Tongue (tissue), 2 donors: ENCODE results near the gene CD99L2. TPM values are rescaled to one million over a fixed set of nuclear protein-coding genes. Genes with fewer than 3 reads are reported as not detected.
A peak's percentile ranks its signal among the peaks of the same experiment; 100 is the strongest.

ENCODE experiments used
- DNase-seq: peaks from one replicate; pipeline ENCODE4 v3.0.0-alpha.2; 2015
- total RNA-seq: library from RNA; depleted of rRNA; stranded (reverse); fragments of >200 nt; gene quantifications from one replicate; pipeline ENCODE4 v1.2.3, GENCODE V29; 2014

CD99L2 gene
- total RNA-seq: 41.7 TPM

- peak; percentile 93 for DNase-seq
Measured at GRCh38 chrX:150898343-150899190, at the start of gene CD99L2. Gene CD99L2, minus strand, starts transcription at chrX:150898668. Its CDS starts 80 bp downstream, at chrX:150898588.

DNA sequence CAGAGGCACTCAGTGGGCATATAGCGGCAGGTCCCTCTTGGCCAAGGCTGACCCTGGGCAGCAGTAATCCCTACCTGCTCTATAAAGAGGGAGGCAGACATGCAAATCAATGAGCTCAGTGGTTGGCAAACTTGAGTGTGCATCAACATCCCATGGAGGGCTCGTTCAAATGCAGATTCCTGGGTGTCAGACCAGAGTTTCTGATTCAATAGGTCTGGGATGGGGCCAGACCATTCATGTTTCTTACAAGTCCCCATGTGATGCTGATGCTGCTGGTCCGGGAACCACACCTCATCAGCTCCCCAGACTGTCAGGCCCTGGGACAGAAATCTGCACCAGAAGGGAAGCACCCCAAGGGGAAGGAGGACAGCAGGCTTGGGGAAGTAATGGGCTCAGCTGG, 45.8 kb upstream of the CD99L2 start:
- DNase-seq: no peak

DNA sequence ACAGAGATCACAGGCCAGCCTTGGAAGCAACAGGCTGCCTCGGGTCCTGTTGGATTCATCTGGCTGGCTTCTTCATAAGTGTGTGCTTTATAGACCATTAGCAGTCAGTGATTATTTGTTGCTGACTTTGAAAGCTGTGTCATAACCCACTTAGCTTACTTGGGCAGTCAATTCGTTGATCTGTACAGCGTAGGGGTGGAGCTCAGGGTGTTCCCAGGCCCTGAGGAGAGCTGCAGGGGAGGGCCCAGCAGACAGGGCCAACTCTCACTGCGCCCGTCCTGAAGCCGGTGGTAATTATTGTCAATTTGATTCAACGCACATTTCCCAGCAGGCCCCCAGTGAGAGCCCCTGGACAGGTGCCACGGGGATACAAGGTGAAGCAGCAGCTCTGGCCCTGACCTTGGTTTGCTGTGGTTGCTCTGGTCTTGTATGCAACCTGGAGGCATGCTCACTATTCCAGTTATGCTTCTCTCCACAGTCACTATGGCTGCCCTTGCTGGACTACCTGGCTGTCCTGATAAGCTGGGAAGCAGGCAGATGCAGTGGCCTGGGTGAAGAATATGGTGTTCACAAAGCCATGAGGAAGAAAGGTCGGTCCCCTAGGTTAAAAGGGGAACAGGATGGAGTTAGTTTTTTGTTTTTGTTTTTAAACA, 44.6 kb upstream of the CD99L2 start:
- DNase-seq: no peak

GRCh38 chrX:150941580-150941979, 43.1 kb upstream of the CD99L2 start:
- DNase-seq: no peak

GRCh38 chrX:150940844-150941495, 42.5 kb upstream of the CD99L2 start:
- DNase-seq: no peak

- peak; percentile 9 for DNase-seq
Measured at GRCh38 chrX:150936556-150936955, 38.1 kb upstream of the CD99L2 start.

GRCh38 chrX:150935467-150935866, 37.0 kb upstream of the CD99L2 start:
- peak; percentile 12 for DNase-seq

DNA sequence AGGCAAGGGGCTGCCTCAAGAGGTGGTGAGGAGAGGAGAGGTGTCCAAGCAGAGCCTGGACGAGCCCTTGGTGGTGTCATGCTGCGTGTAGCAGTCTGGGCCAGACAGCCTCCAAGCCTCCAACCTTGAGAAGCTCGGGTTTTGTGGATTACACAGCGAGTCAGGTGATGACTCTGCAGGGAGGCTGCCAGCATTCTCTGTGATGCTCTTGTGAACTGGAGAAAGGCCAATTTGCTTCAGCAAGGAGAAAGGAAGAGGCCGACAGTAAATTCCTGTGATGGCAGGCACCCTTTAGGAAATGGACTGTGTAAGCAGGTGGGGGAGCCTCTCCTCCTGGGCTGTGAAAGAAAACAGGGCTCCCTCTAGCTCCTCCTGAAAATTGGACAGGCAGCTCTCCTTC, 36.0 kb upstream of the CD99L2 start:
- no peak for DNase-seq

- DNase-seq: no peak
Measured at GRCh38 chrX:150933945-150934350, 35.5 kb upstream of the CD99L2 start.

- no peak for DNase-seq
Measured at GRCh38 chrX:150929058-150929457, 30.6 kb upstream of the CD99L2 start.

DNA sequence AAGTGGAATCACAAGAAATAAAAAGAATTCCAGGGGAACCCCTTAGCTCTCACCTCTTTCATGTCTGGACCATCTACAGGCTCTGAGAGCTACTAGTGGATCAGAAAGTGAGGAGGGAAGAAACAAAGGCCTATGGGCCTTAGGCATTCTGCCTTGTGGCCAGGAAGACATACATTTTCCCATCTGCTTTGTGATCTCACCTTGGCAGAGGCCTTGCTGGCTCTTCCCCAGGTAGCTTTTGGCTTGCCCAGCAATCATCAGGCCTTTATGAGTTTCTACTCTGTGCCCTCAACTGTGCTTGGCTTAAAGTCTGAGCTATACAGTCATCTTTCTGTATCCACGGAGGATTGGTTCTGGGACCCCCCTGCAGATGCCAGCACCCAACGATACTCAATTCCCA, 28.3 kb upstream of the CD99L2 start:
- no peak for DNase-seq

GRCh38 chrX:150926304-150926703, 27.8 kb upstream of the CD99L2 start:
- DNase-seq: no peak

DNA sequence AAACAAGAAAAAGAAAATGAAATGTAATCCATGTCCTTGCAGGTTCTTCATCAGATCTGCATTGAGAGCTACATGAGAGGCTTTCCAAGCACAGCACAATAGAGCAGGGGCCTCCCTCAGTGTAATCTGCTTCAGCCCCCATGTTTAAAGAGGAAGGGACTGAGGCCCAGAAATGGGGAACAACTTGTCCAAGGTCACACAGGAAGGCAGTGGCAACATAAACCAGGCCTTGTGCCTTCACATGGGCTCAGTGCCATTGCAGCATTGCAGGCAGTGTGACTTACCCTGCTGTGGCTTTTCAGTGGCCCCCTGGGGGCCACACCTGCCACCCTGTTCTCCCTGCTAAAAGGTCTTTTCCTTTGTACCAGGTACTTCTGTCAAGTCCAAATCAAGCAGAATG, 20.9 kb upstream of the CD99L2 start:
- no peak for DNase-seq

GRCh38 chrX:150913511-150913910, 15.0 kb upstream of the CD99L2 start:
- no peak for DNase-seq

GRCh38 chrX:150907474-150907873, 9.0 kb upstream of the CD99L2 start:
- DNase-seq: no peak

GRCh38 chrX:150906694-150907093, 8.2 kb upstream of the CD99L2 start:
- DNase-seq: no peak

DNA sequence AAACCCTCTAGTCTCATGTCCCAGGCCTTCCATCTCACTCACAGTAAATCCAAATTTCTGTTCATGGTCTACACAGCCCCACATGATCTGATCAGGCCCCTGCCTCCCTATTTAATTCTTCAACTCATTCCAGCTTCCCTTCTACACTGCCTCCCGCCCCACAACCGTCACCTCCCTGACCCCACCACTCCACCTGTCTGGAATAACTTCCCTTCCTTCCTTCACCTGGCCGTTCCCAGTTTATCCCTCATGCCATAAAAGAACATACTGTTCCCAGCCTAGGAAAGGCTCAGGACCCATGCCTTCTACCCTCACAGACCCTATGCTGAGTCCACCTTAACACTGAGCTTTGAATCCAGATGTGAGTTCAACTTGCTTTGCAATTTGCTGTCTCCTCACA, 6.8 kb upstream of the CD99L2 start:
- DNase-seq: no peak

- no peak for DNase-seq
Measured at GRCh38 chrX:150903110-150903508, 4.6 kb upstream of the CD99L2 start.

DNA sequence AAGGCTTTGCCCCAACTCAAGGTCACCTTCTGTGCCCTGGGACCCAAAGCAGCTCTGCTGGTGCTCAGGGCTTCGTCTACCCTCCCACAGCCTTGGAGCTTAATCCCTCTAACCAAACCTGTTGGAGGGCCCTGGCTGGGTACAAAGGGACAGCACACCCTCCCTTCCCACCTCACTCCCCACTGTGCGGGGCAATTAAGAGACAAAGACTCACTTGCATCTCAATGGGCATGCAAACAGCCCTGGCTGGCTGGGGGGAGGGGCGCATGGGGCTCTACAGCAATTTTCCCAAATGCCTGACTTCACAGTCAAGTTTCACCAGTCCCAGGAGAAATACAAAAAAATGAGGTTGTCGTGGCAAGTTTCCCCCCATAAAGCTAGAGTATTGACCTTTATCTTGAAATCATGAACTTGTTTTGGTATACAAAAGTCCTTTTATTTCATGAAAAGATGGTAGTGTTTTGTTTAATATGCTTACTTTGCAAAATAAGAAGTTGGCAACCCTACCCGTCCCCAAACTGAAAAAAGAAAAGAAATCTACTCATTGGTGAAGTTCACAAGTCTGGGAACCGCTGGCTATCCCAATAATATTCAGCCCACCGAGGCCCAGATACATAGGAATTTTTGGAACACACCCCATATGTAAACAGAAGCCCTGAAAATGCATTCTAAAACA, 4.1 kb upstream of the CD99L2 start:
- no peak for DNase-seq

- DNase-seq: peak; percentile 37
Measured at GRCh38 chrX:150899191-150899757, 806 bp upstream of the CD99L2 start.

DNA sequence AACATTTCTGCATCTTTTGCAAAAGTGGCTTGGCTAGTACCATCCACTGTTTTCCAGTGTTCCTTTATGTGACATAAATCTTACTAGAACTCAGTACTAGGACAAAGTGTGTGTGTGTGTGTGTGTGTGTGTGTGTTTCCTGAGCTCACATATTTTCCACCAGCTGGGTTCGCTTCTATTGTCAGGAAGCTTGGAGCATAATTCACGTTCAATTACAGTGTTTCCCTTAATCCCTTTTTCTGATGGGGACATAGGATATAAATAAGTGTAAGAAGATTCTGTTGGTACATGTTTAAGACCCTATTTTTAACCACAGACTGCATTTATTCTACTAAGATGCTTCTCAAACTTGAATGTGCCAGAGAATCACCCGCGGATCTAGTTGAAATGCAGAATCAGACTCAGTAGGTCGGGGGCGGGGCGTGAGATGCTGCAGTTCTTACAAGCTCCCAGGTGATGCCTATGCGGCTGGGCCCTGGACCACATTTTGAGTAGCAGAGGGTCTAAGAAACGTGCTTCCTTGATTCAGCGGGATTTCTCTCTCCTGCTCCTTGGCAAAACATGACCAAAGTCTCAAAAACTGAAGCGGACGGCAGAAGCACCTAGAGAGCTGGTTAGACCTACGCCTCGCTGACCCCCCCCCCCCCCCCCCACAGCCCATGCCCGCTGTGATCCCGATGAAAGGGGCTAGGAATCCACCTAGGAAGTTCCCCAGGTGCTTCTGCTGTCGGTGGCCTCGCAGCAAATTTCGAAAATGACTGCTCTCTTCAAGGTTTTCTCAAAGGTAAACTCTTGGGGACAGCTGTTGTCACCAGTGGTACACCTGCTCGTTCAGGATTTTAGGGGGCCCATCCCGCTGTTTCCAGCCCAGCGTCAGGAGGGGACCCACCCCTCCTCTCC, 797 bp downstream of the CD99L2 start:
- peak; percentile 28 for DNase-seq
